ENCODE measurements around the gene CEP20.

The CEP20 gene

DNA sequence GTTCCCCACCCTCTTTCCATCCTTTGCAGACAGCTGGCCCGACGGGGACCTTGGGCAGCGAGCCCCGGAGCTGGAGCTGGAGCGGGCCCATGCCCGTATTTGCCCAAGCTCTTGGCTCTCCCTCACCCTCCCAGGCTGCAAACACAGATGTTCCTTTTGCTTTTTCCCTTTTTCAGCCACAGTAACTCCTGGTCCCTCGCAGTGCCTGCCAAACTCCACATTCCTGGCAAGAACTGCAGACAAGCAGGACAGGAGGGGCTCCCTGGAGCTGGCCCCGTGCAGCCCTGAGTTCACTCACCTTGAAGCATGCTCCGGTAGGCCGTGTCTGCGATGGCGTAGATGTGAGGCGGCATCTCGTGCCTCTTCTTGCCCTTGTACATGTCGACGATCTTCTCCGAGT is 65.4 kb downstream of the CEP20 start:
- no peak for DNase-seq (ENCODE audit: insufficient read length, low spot score)
- no peak for TF ChIP-seq CTCF (IDR thresholded peaks at IDR 0.05; ENCODE audit: insufficient read depth, missing control alignments)
- FAIRE-seq, result no peak

DNA sequence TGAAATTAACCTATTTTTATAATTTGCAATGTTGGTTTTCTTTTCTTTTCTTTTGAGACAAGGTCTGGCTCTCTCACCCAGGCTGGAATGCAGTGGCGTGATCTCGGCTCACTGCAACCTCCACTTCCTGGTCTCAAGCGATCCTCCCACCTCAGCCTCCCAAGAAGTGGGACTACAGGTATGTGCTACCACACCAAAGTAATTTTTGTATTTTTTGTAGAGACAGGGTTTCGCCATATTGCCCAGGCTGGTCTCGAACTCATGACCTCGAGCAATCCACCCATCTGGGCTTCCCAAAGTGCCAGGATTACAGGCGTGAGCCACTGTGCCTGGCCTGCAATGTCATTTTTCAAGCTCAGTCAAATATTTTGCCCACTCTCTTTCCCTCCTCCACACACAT is 67.6 kb downstream of the CEP20 start:
- FAIRE-seq, result no peak

DNA sequence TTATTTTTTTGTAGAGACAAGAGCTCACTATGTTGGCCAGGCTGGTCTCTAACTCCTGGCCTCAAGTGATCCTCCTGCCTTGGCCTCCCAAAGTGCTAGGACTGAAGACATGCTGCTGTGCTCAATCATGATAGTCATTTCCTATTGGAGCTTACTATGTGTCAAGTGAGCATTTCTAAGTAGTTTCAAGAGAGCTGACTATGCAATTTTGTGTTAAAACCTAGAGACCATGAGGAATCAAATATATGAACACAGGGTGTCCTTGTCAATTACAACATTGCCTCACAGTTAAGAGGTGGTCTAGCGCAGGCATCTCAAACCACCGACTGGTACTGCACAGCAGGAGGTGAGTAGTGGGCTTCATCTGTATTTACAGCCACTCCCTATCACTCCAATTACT is 69.4 kb downstream of the CEP20 start:
- FAIRE-seq, result no peak

More for the DNA sequence above, 67.6 kb downstream of the CEP20 start:
- TF ChIP-seq CTCF (IDR thresholded peaks at IDR 0.05; ENCODE audit: insufficient read depth, missing control alignments), result no peak
- no peak for DNase-seq (ENCODE audit: insufficient read length, low spot score)

GRCh38 chr16:15817446-15817845 is 71.0 kb downstream of the CEP20 start:
- TF ChIP-seq CTCF (IDR thresholded peaks at IDR 0.05; ENCODE audit: insufficient read depth, missing control alignments), result no peak
- no peak for FAIRE-seq
- DNase-seq (ENCODE audit: insufficient read length, low spot score), result no peak

More for the DNA sequence above, 69.4 kb downstream of the CEP20 start:
- DNase-seq (ENCODE audit: insufficient read length, low spot score), result no peak
- TF ChIP-seq CTCF (IDR thresholded peaks at IDR 0.05; ENCODE audit: insufficient read depth, missing control alignments), result no peak

DNA sequence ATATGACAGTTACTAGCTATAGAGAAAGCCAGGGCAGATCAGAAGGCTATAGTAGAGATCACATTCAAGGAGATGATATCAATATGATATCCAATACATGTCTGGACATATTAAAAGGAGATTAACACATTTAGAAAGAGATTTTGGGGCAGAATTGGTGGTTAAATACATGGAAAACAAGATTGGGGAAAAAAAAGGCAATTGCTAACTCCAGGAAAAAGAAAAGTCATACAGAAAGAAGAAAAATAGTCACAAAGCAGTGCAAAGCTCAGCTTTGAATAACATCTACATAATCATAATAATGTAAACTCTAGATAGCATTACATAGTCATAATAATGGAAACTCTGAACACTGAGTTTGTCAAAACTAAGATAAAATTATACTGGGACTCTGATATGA is 72.2 kb downstream of the CEP20 start:
- TF ChIP-seq CTCF (IDR thresholded peaks at IDR 0.05; ENCODE audit: insufficient read depth, missing control alignments), result no peak
- DNase-seq (ENCODE audit: insufficient read length, low spot score) (no peak), FAIRE-seq (no peak)

All from D721Med (cell line).